DOHH2 (cell line): ENCODE results near the gene LPAR1.

Source experiments
- H3F3A ChIP-seq: fragments of 200-600 bp; sonication (generic), shearing (Covaris generic); 2 replicates; pipeline ENCODE4 v1.6.0; 2016; ENCODE audit warnings: antibody characterized with exemption, mild to moderate bottlenecking; ENCODE audit not compliant: control insufficient read depth, insufficient read depth
- H3K27ac ChIP-seq: fragments of 200-600 bp; sonication (generic); 2 replicates; pipeline ENCODE4 v1.5.1; 2014; ENCODE audit warnings: low read depth, mild to moderate bottlenecking, low read length, moderate library complexity
- H3K27me3 ChIP-seq: fragments of 200-600 bp; sonication (generic); 2 replicates; pipeline ENCODE4 v1.6.1; 2014; ENCODE audit warnings: mild to moderate bottlenecking, low read length, mixed read lengths; ENCODE audit not compliant: control insufficient read depth
- H3K36me3 ChIP-seq: fragments of 200-600 bp; sonication (generic); 2 replicates; pipeline ENCODE4 v1.6.1; 2014; ENCODE audit warnings: mild to moderate bottlenecking, low read length, moderate library complexity, mixed read lengths; ENCODE audit not compliant: control insufficient read depth
- H3K4me1 ChIP-seq: fragments of 200-600 bp; sonication (generic); 2 replicates; pipeline ENCODE4 v1.6.1; 2014; ENCODE audit warnings: mild to moderate bottlenecking, low read length, mixed read lengths; ENCODE audit not compliant: control insufficient read depth
- H3K4me2 ChIP-seq: fragments of 200-600 bp; sonication (generic); 2 replicates; pipeline ENCODE4 v1.6.0; 2014; ENCODE audit warnings: mild to moderate bottlenecking, low read length, moderate library complexity
- H3K4me3 ChIP-seq: fragments of 200-600 bp; sonication (generic); 2 replicates; pipeline ENCODE4 v1.5.1; 2014; ENCODE audit warnings: mild to moderate bottlenecking, low read length, mixed read lengths
- H3K79me2 ChIP-seq: fragments of 200-600 bp; sonication (generic); 2 replicates; pipeline ENCODE4 v1.6.1; 2014; ENCODE audit warnings: mild to moderate bottlenecking, low read length, mixed read lengths; ENCODE audit not compliant: control insufficient read depth
- H3K9me2 ChIP-seq: fragments of 200-600 bp; sonication (generic); replicated peaks from 2 replicates; pipeline ENCODE4 v1.6.1; 2014; ENCODE audit warnings: mild to moderate bottlenecking, low read length, mixed read lengths; ENCODE audit not compliant: control insufficient read depth
- H3K9me3 ChIP-seq: fragments of 200-600 bp; sonication (generic); 2 replicates; pipeline ENCODE4 v1.6.1; 2014; ENCODE audit warnings: antibody characterized with exemption, low read length, mixed read lengths; ENCODE audit not compliant: control insufficient read depth, insufficient read depth
- H4K20me1 ChIP-seq: fragments of 200-600 bp; sonication (generic); 2 replicates; pipeline ENCODE4 v1.6.0; 2014; ENCODE audit warnings: low read depth, mild to moderate bottlenecking, antibody characterized with exemption, low read length, moderate library complexity; ENCODE audit not compliant: control insufficient read depth, insufficient read depth
- EZH2phosphoT487 ChIP-seq: fragments of 200-600 bp; sonication (generic); IDR thresholded peaks from 2 replicates; pipeline ENCODE4 v1.6.1; 2017; ENCODE audit warnings: borderline replicate concordance, mild to moderate bottlenecking, antibody characterized with exemption, low read length, moderate library complexity, mixed read lengths
- TF ChIP-seq, protein P1 (sequence below): fragments of 200-600 bp; sonication (generic); IDR thresholded peaks from one replicate; pipeline ENCODE4 v1.5.1; 2014; ENCODE audit warnings: antibody characterized with exemption, mild to moderate bottlenecking, low read depth, low read length; ENCODE audit not compliant: poor library complexity, severe bottlenecking

The LPAR1 gene

DNA sequence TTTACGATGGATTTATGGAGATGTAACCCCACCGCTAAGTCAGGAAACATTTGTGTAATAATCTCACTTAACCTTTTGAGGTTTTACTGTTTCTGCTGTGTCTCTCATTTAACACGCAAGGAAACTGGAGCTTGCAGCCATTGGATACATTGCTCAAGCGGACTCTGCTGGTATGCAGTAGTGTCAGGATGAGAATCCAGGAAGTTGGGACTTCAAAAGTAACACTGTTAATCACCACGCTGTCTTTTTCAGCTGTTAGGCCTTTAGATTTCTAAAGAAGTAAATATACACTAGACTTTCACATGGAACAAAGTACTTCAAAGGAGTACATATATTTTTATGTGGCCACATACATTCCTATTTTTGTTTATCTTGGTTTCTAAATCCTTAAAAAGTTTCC, 114.7 kb downstream of the LPAR1 start:
- TF ChIP-seq, protein P1, sequence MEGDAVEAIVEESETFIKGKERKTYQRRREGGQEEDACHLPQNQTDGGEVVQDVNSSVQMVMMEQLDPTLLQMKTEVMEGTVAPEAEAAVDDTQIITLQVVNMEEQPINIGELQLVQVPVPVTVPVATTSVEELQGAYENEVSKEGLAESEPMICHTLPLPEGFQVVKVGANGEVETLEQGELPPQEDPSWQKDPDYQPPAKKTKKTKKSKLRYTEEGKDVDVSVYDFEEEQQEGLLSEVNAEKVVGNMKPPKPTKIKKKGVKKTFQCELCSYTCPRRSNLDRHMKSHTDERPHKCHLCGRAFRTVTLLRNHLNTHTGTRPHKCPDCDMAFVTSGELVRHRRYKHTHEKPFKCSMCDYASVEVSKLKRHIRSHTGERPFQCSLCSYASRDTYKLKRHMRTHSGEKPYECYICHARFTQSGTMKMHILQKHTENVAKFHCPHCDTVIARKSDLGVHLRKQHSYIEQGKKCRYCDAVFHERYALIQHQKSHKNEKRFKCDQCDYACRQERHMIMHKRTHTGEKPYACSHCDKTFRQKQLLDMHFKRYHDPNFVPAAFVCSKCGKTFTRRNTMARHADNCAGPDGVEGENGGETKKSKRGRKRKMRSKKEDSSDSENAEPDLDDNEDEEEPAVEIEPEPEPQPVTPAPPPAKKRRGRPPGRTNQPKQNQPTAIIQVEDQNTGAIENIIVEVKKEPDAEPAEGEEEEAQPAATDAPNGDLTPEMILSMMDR, result no peak
- no peak for TF ChIP-seq EZH2phosphoT487

DNA sequence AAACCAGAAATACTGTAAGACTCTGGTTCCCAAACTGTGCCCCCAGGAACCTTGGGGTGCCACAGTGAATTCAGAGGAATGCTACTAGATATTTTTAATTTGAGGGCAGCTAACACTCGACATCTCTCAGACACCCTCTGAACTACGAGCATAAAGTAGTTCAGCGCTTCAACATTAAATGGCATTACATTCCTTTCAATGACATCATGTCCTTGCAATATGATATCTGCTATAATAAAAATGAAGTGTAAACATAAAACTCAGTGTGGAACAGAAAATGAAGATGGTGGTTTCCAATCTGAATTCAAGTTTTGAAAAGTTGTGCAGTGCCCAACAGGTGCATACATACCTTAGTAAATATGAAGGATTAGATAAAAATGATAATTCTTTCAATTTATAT, 116.1 kb downstream of the LPAR1 start:
- Histone ChIP-seq H3K4me3 (no peak overlapping the region), H4K20me1 (no peaks in the 10 kb centered on the region), H3K27me3 (no peaks in the 10 kb centered on the region), H3F3A (no peaks in the 10 kb centered on the region), H3K27ac (no peak overlapping the region), H3K36me3 (no peaks in the 10 kb centered on the region), H3K4me1 (no peaks in the 10 kb centered on the region), H3K79me2 (no peaks in the 10 kb centered on the region), H3K9me2 (no peaks in the 10 kb centered on the region; the same call in 1 of the 2 replicates), H3K9me3 (no peaks in the 10 kb centered on the region), H3K4me2 (no peak overlapping the region)
- TF ChIP-seq, protein P1, result no peak
- no peak for TF ChIP-seq EZH2phosphoT487

More for the DNA sequence above, 114.7 kb downstream of the LPAR1 start:
- Histone ChIP-seq H4K20me1 (no peaks in the 10 kb centered on the region), H3K36me3 (no peaks in the 10 kb centered on the region), H3K4me3 (no peak overlapping the region), H3K4me1 (no peaks in the 10 kb centered on the region), H3K27me3 (no peaks in the 10 kb centered on the region), H3K4me2 (no peak overlapping the region), H3K79me2 (no peaks in the 10 kb centered on the region), H3K27ac (no peak overlapping the region), H3K9me3 (no peaks in the 10 kb centered on the region), H3K9me2 (no peaks in the 10 kb centered on the region; the same call in 1 of the 2 replicates), H3F3A (no peaks in the 10 kb centered on the region)

DNA sequence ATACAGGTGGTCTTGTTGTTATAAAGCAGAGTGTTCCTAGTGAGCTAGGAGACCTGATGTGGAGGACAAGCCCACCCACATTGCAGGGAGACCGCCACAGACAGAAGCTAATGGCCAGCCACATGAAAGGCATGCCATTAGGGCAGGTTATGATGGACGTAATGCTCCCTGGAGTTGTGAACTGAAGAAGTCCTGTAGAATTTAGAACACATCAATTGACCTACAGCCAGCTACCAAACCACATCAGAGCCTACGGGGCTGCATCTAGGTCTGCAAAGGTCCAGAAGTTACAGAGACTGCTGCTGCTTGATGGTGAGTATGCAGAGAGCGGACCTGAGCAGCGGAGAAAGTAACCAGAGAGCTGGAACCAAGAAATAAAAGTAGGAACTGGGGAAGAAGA, 116.6 kb downstream of the LPAR1 start:
- Histone ChIP-seq H3F3A (no peaks in the 10 kb centered on the region), H3K27ac (no peak overlapping the region), H3K9me3 (no peaks in the 10 kb centered on the region), H3K36me3 (no peaks in the 10 kb centered on the region), H4K20me1 (no peaks in the 10 kb centered on the region), H3K4me3 (no peak overlapping the region), H3K79me2 (no peaks in the 10 kb centered on the region), H3K4me2 (no peak overlapping the region), H3K9me2 (no peaks in the 10 kb centered on the region; the same call in 1 of the 2 replicates), H3K4me1 (no peaks in the 10 kb centered on the region), H3K27me3 (no peaks in the 10 kb centered on the region)
- TF ChIP-seq, protein P1, result no peak
- TF ChIP-seq EZH2phosphoT487, result no peak
